Stimulated activated naive B cell treated with anti-CD40 and anti-IgM and Interleukin-4, amounts not matched to agents 10 μg/mL and 1 μg/mL and 100 μg/mL, for 72 hours (primary cell): Measurements from ENCODE around the gene CGB2.
"Not testable (repeated sequence)": the region's sequence is repeated elsewhere in the genome, so short reads cannot be mapped to it uniquely, and the experiment has no call there.

ENCODE experiments used
- ATAC-seq, 2 donors: fragments of 150-1000 bp; cut with Tn5 transposase; replicated peaks; 2 replicates each; pipeline ENCODE4 v1.10.0; 2021; ENCODE audit warnings: moderate library complexity in 1 of 2
- DNase-seq: peaks from one replicate; pipeline ENCODE4 v3.0.0; 2021
- H3K27ac Mint-ChIP-seq: one replicate; pipeline ENCODE4 v1.8.0; 2022; ENCODE audit warnings: mild to moderate bottlenecking, mixed read lengths
- H3K27me3 Mint-ChIP-seq, 2 donors: one replicate each; pipeline ENCODE4 v1.8.0; 2022; ENCODE audit warnings: mixed read lengths in 2 of 2
- H3K36me3 Mint-ChIP-seq, 2 donors: one replicate each; pipeline ENCODE4 v1.8.0; 2022; ENCODE audit warnings: mixed read lengths in 2 of 2, mild to moderate bottlenecking in 1 of 2
- H3K4me1 Mint-ChIP-seq, 2 donors: one replicate each; pipeline ENCODE4 v1.8.0; 2022; ENCODE audit warnings: mixed read lengths in 2 of 2, mild to moderate bottlenecking in 1 of 2
- H3K4me3 Mint-ChIP-seq, 2 donors: one replicate each; pipeline ENCODE4 v1.8.0; 2022; ENCODE audit warnings: mild to moderate bottlenecking in 2 of 2, mixed read lengths in 2 of 2, moderate library complexity in 1 of 2
- H3K9me3 Mint-ChIP-seq, 2 donors: one replicate each; pipeline ENCODE4 v1.8.0; 2022; ENCODE audit warnings: mixed read lengths in 2 of 2, mild to moderate bottlenecking in 1 of 2

The CGB2 gene

DNA sequence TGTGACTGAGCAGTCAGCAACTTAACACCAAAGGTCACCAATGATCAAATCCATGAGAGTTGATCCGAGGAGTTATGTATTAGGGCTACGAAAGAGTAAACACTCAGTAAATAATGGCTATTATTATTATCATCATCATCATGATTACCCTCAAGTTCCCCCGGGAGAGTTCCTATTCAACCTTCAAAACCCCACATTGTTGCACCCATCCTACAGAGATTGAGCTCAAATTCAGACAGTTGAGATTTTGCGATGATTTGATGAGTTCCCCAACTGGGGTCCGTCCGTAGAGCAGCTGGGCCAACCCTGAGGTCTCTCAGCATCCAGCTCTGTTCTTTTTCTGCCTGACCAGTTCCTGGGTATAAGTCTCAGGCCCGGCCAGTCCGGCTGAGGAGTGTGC is 6.4 kb downstream of the CGB2 start:
- not testable (repeated sequence) for DNase-seq, H3K9me3 Mint-ChIP-seq, H3K27ac Mint-ChIP-seq, H3K4me1 Mint-ChIP-seq, H3K36me3 Mint-ChIP-seq, ATAC-seq, H3K4me3 Mint-ChIP-seq
- peaks cover 18 to 26% of the 10 kb centered on the region in 2 donors for H3K27me3 Mint-ChIP-seq

DNA sequence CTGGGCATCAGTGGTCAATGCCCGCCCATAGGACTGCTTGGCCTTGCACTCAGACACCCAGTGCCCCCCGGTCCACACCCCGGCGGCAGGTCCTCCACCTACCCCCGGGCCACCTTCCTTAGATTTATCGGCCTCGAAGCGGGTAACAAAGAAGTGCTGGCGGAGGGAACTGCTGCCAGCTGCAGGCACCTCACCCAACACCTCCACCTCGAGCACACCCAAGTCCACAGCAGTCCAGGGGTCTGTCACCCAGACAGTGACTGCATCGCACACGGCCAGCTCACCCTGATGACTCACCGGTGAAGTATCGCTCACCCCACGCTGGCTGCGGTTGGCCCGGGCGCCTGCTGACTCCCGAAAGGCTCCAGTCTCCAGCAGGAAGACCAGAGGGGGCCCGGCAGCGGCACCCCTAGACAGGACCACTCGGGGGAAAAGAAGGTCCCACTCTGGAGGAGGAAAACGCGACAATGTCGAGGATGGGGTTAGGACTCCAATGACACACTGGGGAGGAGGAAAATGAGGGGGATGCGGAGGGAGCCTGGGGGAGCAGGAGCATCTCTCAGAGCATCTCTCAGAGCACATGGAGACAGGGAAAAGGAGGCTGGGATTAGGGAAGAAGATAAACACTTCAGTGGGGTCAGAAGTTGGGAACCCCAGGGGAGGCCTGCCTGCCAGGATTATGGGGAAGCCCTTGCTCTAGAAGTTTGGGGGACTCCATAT is 7.0 kb downstream of the CGB2 start:
- not testable (repeated sequence) for H3K9me3 Mint-ChIP-seq, DNase-seq, ATAC-seq, H3K27ac Mint-ChIP-seq, H3K4me1 Mint-ChIP-seq, H3K4me3 Mint-ChIP-seq, H3K36me3 Mint-ChIP-seq
- H3K27me3 Mint-ChIP-seq, result peaks cover 18 to 27% of the 10 kb centered on the region in 2 donors

DNA sequence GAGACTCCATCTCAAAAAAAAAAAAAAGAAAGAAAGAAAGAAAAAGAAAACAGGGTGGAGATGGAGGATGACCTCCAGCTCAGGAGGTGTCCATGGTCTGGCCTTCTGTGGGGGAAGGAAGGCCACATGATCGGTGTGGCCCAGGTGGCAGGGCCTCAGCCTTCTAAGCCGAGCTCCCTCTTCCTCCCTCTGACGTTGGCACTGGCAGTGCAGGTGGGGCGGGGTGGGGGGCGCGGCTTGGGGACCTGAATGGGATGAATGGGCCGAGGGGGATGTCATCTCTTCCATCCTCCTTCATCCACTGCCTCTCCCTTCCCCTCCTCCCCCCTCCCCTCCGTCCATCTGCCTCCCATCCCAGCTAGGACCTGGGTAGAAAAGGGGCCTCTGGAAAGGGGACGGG is 8.0 kb downstream of the CGB2 start:
- not testable (repeated sequence) for H3K4me3 Mint-ChIP-seq, DNase-seq, H3K4me1 Mint-ChIP-seq, H3K36me3 Mint-ChIP-seq, ATAC-seq, H3K27ac Mint-ChIP-seq, H3K9me3 Mint-ChIP-seq
- peaks cover 16 to 22% of the 10 kb centered on the region in 2 donors for H3K27me3 Mint-ChIP-seq

DNA sequence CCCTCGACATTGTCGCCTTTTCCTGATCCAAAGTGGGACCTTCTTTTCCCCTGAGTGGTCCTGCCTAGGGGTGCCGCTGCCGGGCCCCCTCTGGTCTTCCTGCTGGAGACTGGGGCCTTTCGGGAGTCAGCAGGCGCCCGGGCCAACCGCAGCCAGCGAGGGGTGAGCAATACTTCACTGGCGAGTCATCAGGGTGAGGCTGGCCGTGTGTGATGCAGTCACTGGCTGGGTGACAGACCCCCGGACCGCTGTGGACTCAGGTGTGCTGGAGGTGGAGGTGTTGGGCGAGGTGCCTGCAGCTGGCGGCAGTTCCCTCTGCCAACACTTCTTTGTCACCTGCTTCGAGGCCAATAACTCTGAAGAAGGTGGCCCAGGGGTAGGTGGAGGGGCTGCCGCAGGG is 10.5 kb downstream of the CGB2 start:
- ATAC-seq (no peak), DNase-seq (no peak)
- Mint-ChIP-seq H3K4me3 (no peak overlapping the region), H3K36me3 (no peaks in the 10 kb centered on the region), H3K4me1 (no peaks in the 10 kb centered on the region), H3K27me3 (peaks cover 8 to 10% of the 10 kb centered on the region in 2 donors), H3K9me3 (no peaks in the 10 kb centered on the region), H3K27ac (no peak overlapping the region)

DNA sequence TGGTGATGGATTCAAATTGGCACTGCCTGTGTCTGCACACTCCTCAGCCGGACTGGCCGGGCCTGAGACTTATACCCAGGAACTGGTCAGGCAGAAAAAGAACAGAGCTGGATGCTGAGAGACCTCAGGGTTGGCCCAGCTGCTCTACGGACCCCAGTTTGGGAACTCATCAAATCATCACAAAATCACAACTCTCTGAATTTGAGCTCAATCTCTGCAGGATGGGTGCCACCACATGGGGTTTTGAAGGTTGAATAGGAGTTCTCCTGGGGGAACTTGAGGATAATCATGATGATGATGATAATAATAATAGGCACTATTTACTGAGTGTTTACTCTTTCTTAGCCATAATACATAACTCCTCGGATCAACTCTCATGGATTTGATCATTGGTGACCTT is 11.0 kb downstream of the CGB2 start:
- not testable (repeated sequence) for H3K27ac Mint-ChIP-seq, H3K9me3 Mint-ChIP-seq, ATAC-seq, H3K4me3 Mint-ChIP-seq, DNase-seq, H3K36me3 Mint-ChIP-seq, H3K4me1 Mint-ChIP-seq
- H3K27me3 Mint-ChIP-seq, result peaks cover 8 to 10% of the 10 kb centered on the region in 2 donors

DNA sequence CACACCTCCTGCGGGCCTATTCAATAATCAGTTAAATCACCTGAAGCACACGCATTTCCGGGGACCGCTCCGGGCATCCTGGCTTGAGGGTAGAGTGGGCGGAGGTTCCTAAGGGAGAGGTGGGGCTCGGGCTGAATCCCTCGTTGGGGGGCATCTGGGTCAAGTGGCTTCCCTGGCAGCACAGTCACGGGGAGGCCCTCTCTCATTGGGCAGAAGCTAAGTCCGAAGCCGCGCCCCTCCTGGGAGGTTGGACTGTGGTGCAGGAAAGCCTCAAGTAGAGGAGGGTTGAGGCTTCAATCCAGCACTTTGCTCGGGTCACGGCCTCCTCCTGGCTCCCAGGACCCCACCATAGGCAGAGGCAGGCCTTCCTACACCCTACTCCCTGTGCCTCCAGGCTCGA is 11.9 kb downstream of the CGB2 start, which contains the start of gene CGB5:
CGB5 (plus strand) TSS at position 301 of the 400 bp plus-strand sequence. CDS start 362 bp downstream, outside the sequence.
- H3K36me3 Mint-ChIP-seq, H3K9me3 Mint-ChIP-seq, H3K4me3 Mint-ChIP-seq, ATAC-seq, H3K27ac Mint-ChIP-seq, H3K4me1 Mint-ChIP-seq, DNase-seq: not testable (repeated sequence)
- H3K27me3 Mint-ChIP-seq, result peaks cover 8 to 10% of the 10 kb centered on the region in 2 donors

DNA sequence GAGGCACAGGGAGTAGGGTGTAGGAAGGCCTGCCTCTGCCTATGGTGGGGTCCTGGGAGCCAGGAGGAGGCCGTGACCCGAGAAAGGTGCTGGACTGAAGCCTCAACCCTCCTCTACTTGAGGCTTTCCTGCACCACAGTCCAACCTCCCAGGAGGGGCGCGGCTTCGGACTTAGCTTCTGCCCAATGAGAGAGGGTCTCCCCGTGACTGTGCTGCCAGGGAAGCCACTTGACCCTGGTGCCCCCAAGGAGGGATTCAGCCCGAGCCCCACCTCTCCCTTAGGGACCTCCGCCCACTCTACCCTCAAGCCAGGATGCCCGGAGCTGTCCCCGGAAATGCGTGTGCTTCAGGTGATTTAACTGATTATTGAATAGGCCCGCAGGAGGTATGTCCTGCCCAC is 17.3 kb downstream of the CGB2 start, which contains the start of gene CGB8:
CGB8 (minus strand) TSS at position 101 of the 400 bp plus-strand sequence. CDS start 372 bp downstream, outside the sequence.
- ATAC-seq, result not testable (repeated sequence)

DNA sequence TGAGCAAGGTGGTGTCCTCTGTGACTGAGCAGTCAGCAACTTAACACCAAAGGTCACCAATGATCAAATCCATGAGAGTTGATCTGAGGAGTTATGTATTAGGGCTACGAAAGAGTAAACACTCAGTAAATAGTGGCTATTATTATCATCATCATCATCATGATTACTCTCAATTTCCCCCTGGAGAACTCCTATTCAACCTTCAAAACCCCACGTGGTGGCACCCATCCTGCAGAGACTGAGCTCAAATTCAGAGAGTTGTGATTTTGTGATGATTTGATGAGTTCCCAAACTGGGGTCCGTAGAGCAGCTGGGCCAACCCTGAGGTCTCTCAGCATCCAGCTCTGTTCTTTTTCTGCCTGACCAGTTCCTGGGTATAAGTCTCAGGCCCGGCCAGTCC is 18.1 kb downstream of the CGB2 start:
- H3K9me3 Mint-ChIP-seq, ATAC-seq, DNase-seq, H3K4me3 Mint-ChIP-seq, H3K36me3 Mint-ChIP-seq, H3K4me1 Mint-ChIP-seq, H3K27ac Mint-ChIP-seq: not testable (repeated sequence)
- peaks cover 14 to 19% of the 10 kb centered on the region in 2 donors for H3K27me3 Mint-ChIP-seq

More for the DNA sequence above, 17.3 kb downstream of the CGB2 start, which contains the start of gene CGB8:
- not testable (repeated sequence) for DNase-seq, H3K9me3 Mint-ChIP-seq, H3K36me3 Mint-ChIP-seq, H3K4me1 Mint-ChIP-seq, H3K27ac Mint-ChIP-seq, H3K4me3 Mint-ChIP-seq
- peaks cover 12 to 15% of the 10 kb centered on the region in 2 donors for H3K27me3 Mint-ChIP-seq

DNA sequence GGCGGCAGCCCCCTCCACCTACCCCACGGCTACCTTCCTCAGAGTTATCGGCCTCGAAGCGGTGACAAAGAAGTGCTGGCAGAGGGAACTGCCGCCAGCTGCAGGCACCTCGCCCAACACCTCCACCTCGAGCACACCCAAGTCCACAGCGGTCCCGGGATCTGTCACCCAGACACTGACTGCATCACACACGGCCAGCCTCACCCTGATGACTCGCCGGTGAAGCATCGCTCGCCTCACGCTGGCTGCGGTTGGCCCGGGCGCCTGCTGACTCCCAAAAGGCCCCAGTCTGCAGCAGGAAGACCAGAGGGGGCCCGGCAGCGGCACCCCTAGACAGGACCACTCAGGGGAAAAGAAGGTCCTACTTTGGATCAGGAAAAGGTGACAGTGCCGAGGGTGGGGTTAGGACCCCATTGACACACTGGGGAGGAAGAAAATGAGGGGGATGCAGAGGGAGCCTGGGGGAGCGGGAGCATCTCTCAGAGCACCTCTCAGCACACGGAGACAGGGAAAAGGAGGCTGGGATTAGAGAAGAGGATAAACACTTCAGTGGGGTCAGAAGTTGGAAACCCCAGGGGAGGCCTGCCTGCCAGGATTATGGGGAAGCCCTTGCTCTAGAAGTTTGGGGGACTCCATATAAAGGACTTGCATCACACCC is 18.8 kb downstream of the CGB2 start:
- ATAC-seq, H3K4me1 Mint-ChIP-seq, H3K36me3 Mint-ChIP-seq, H3K27ac Mint-ChIP-seq, H3K9me3 Mint-ChIP-seq, DNase-seq, H3K4me3 Mint-ChIP-seq: not testable (repeated sequence)
- peaks cover 18 to 26% of the 10 kb centered on the region in 2 donors for H3K27me3 Mint-ChIP-seq

DNA sequence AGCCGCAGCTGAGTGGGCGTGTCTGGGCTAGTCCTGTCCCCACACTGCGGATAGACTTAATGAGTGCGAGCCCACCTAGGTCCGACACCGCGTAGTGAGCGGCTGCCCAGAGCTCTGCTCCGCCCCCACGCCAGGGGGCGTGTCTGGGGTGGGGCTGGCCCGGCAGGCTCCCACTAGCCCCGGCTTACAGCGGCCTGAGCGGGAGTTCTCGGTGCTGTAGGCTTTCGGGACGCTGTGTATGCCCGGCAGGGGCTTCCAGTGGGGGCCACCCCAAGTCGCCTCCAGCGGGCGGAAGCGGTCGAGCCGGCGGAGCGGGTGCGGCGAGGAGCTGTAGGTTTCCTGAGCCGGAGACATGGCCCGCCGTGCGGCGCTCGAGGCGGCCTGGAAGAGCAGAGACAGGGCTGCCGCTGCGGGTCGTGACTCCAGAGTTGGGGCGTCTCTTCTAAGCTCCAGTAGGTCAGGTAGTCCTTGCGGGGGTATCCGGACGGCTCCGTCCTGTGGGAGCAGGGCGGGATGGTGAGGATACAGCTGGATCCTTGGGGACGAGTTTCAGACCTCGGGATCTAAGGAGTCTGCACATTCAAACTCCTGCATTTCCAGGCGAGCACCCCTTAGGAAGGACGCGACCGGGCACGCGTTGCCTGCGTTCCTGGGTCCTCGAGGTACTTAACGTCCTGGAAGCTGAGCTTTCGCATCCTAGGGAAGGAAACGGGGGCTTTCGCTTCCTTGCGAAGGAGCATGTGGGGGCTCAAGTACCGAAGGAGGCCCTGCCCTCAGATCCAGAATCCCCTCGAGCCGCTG is 24.6 kb downstream of the CGB2 start:
- H3K27ac Mint-ChIP-seq, result peak overlapping the region; percentile 16
- peaks cover 52 to 70% of the 10 kb centered on the region in 2 donors for H3K27me3 Mint-ChIP-seq
- H3K36me3 Mint-ChIP-seq, result no peaks in the 10 kb centered on the region
- H3K9me3 Mint-ChIP-seq, result peaks cover 0 to 2% of the 10 kb centered on the region in 2 donors
- ATAC-seq, result peak; percentile 78 to 83
- H3K4me3 Mint-ChIP-seq, result peak overlapping the region; percentile 78 to 86
- H3K4me1 Mint-ChIP-seq, result peaks cover 22 to 33% of the 10 kb centered on the region in 2 donors
- DNase-seq, result peak; percentile 35

DNA sequence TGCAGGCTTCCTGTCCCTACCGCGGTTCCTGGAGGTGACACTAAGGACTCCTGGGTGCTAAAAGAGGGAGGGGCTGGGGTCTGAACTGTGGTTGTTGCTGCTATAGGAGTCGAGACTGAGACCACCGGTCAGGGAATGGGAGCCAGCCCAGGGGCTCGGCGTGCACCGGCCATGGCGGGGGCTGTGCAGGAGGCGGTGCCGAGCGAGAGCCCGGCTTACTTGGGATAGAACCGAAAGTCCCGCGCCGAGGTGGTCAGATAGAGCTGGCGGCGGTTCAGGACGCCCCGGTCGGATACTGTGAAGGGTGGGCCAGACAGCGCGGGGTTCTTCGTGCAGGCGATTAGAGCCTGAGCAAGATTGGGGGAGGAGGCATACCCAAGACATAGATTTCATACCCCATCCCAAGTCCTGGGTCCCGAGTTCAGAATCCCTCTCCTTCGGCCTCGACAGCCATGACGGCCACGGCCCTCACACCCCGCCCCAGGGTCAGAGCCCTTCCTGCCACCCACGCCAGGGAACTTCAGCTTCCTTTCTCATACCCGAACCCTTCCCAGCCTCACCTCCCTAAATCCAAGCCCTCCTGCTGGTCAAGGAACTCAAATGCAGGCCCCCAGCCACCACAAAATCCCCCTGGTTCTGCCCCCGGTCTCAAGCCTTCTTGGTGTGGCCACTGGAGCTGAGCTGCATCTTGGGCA is 25.4 kb downstream of the CGB2 start:
- not testable (repeated sequence) for H3K9me3 Mint-ChIP-seq, DNase-seq, H3K36me3 Mint-ChIP-seq, ATAC-seq
- H3K4me3 Mint-ChIP-seq, result peak overlapping the region; percentile 78 to 86
- H3K27me3 Mint-ChIP-seq, result peaks cover 56 to 75% of the 10 kb centered on the region in 2 donors
- H3K27ac Mint-ChIP-seq, result peak overlapping the region; percentile 16
- H3K4me1 Mint-ChIP-seq, result peaks cover 24 to 33% of the 10 kb centered on the region in 2 donors

DNA sequence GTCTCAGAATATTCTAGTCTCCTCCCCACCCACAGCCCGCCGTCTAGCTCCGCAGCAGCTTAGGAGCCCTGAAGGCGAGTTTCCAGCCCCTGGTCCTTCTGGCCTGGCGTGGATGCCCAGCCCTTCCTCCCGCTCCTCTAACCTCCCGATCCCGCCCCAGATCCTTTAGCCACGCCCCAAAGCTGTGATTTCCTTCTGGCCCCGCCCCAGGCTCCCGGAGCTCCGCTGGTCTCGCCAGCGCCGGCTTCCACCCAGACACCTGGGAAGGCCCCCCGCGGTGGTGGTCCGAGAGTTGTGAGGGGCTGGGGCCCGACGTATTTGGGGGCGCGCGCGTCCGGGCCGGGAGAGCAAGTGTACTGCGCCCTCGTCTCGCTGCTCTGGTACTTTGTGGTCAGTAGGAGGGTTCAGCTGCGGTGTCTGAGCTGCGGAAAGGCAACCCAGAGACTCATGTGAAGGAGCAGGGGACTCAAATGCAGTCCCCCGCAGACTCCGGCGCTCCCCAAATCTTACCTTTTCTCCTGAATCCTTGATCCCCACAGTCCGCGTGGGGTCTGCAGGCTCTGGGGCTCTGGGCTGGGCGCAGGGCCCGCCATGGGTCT is 26.0 kb downstream of the CGB2 start, which contains the start of gene CGB7:
CGB7 (minus strand) TSS at position 114 of the 599 bp plus-strand sequence. CDS start 2,374 bp downstream, outside the sequence.
- DNase-seq (no peak), ATAC-seq (no peak)
- Mint-ChIP-seq H3K27ac (peak within 1 kb of the TSS; percentile 16), H3K9me3 (peaks cover 0 to 2% of the 10 kb centered on the region in 2 donors), H3K4me1 (peaks cover 24 to 33% of the 10 kb centered on the region in 2 donors), H3K27me3 (peaks cover 56 to 75% of the 10 kb centered on the region in 2 donors), H3K4me3 (peak within 1 kb of the TSS; percentile 78 to 86), H3K36me3 (no peaks in the 10 kb centered on the region)

DNA sequence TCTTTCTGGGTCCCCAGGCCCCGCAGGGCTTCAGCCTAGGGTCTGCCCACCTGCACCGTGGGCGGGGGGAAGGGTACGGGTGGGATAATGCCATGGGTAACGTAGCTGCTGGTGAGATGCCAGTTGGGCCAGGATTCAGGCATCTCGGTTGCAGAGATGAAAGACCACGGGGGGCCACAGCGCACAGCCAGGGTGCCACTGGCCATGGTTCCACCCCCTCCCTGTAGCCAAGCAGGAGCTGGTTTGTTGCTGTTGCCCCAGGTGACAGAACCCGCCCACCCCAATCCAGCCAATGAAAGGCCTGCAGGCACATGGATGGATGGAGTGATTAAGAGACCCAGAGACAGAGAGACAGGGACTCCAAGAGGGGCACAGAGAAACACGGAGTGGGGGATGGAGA is 26.9 kb downstream of the CGB2 start:
- ATAC-seq (peak in 1 of 2 donors; percentile 30), DNase-seq (no peak)
- Mint-ChIP-seq H3K27me3 (peaks cover 56 to 81% of the 10 kb centered on the region in 2 donors), H3K27ac (no peak overlapping the region), H3K4me1 (peaks cover 24 to 33% of the 10 kb centered on the region in 2 donors), H3K4me3 (peak overlapping the region in 1 of 2 donors; percentile 8), H3K36me3 (no peaks in the 10 kb centered on the region), H3K9me3 (peaks cover 0 to 2% of the 10 kb centered on the region in 2 donors)
